ENCODE results near the gene RPL3. TPM values are rescaled to one million over a fixed set of nuclear protein-coding genes. Genes with fewer than 3 reads are reported as not detected.

Gene RPL3
- total RNA-seq, 1 donor from 2014 or later = 1,634 TPM

- no peak for TF ChIP-seq CTCF (conservative IDR thresholded peaks at IDR 0.05; ENCODE audit: low read depth, low read length)
- H3K4me3 ChIP-seq (ENCODE audit: low read depth, low read length) = no peak overlapping the region
These were observed 52.9 kb downstream of the RPL3 start for GRCh38 chr22:39266398-39267030.

GRCh38 chr22:39265143-39265886 lies 54.1 kb downstream of the RPL3 start:
- TF ChIP-seq CTCF (conservative IDR thresholded peaks at IDR 0.05; ENCODE audit: low read depth, low read length) = no peak
- no peak overlapping the region for H3K4me3 ChIP-seq (ENCODE audit: low read depth, low read length)
- no peak for DNase-seq (ENCODE audit: low read depth)

More at GRCh38 chr22:39266398-39267030, 52.9 kb downstream of the RPL3 start:
- no peak for DNase-seq (ENCODE audit: low read depth)

- DNase-seq (ENCODE audit: low read depth) = no peak
- H3K4me3 ChIP-seq (ENCODE audit: low read depth, low read length) = no peak overlapping the region
- TF ChIP-seq CTCF (conservative IDR thresholded peaks at IDR 0.05; ENCODE audit: low read depth, low read length) = no peak
These were observed 54.9 kb downstream of the RPL3 start for GRCh38 chr22:39264349-39265038.

GRCh38 chr22:39263626-39264348 lies 55.6 kb downstream of the RPL3 start:
- no peak for TF ChIP-seq CTCF (conservative IDR thresholded peaks at IDR 0.05; ENCODE audit: low read depth, low read length)
- no peak for DNase-seq (ENCODE audit: low read depth)

More at GRCh38 chr22:39263626-39264348, 55.6 kb downstream of the RPL3 start:
- no peak overlapping the region for H3K4me3 ChIP-seq (ENCODE audit: low read depth, low read length)

Other genes with a start within 250 kb of the RPL3 start
- gene APOBEC3G, start 242.3 kb downstream of the RPL3 start, total RNA-seq = 5.5 and 6.9 TPM in 2 replicates
- gene APOBEC3H, start 222.4 kb downstream of the RPL3 start, total RNA-seq = not detected in 2 replicates
- 1.7 and 5.8 TPM in 2 replicates for gene CBX7, start 166.9 kb downstream of the RPL3 start, total RNA-seq
- gene PDGFB, start 74.6 kb downstream of the RPL3 start, total RNA-seq = 41.1 and 79.6 TPM in 2 replicates
- 4.7 TPM in 2 replicates for gene SYNGR1, start 30.4 kb upstream of the RPL3 start, total RNA-seq
- gene TAB1, start 80.2 kb upstream of the RPL3 start, total RNA-seq = 11.0 and 17.7 TPM in 2 replicates
- 0.65 and 2.4 TPM in 2 replicates for gene MGAT3, start 137.4 kb upstream of the RPL3 start, total RNA-seq
- gene MIEF1, start 182.7 kb upstream of the RPL3 start, total RNA-seq = 22.9 and 26.6 TPM in 2 replicates
- gene ATF4, start 200.9 kb upstream of the RPL3 start, total RNA-seq = 294 and 415 TPM in 2 replicates
- gene RPS19BP1, start 213.1 kb upstream of the RPL3 start, total RNA-seq = 126 and 197 TPM in 2 replicates

Data from epithelial cell of proximal tubule (primary cell).